Measurements from ENCODE around the gene SLC5A9.
"Not testable (repeated sequence)": the region's sequence is repeated elsewhere in the genome, so short reads cannot be mapped to it uniquely, and the experiment has no call there.

Gene SLC5A9

DNA sequence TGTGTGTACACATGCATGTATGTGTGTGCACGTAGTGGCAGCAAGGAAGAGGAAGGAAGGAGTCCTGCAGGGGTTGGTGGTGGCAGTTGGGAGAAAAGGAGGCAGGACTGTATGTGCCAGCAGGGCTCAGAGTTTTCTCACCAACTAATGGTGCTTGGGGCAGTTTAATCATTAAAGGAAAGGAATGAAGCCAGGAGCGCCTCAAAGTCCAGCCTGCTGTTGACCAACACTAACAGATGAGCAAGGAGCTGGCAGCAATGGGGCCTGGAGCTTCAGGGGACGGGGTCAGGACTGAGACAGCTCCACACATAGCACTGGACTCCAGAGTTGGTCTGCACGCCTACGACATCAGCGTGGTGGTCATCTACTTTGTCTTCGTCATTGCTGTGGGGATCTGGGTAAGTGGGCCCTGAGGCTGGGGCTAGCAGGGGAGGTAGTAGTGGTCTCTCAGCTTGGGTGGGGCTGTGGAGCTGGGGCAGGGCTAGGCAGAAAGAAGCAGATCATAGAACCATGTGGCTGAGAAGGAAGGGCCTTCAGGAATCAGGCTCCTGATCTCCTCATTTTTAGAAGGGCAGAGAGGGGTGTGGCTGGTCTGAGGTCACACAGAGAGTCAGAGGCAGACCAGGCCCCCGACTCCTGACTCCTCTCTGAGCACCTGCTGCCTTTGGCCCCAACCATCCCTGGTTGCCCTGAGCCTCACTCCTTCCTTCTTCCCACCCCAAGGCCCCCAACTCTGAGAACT is at the start of gene SLC5A9:
Gene SLC5A9, plus strand, starts transcription at position 216 of the 742 bp plus-strand sequence. Its CDS starts 21 bp downstream, at position 237.
- no peak for DNase-seq (ENCODE audit: low read depth in 2 of 2)

DNA sequence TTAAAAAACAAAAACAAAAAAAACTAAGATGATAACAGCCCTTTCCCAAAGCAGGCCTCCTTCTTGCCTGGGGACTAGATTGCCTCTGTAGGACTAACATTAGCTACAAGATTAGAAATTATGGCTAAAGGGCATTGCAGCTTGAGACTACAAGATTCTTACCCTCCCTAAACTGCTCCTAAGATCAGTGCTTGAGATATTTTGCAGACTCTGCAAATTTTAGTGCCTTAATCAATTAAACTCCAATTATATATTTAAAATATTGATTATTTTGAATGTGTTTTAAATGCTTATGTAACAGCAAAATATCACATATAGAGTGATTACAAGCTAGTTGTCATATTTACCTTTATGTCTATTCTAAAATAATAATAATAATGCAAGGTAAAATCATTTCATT is 47.4 kb upstream of the SLC5A9 start:
- DNase-seq (ENCODE audit: low read depth in 2 of 2): no peak

DNA sequence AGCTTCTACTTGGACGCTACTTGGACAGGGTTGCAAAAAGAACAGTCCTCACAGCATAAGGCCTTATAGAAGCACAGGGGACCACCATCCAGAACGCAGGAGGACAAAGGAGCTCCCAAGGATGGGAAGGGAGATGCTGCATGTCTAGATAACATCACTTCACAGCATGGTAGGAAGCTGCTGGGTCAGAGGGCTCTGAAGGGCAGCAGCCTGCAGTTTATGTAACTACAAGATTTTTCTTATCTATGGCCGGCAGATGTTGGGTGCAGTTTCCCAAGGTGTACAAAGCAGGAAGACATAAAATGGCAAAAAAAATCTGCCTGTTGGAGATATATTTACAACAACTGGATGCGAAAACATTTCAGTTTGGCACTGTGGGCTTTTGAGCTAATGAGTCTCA is 45.3 kb upstream of the SLC5A9 start:
- no peak for DNase-seq (ENCODE audit: low read depth in 2 of 2)

DNA sequence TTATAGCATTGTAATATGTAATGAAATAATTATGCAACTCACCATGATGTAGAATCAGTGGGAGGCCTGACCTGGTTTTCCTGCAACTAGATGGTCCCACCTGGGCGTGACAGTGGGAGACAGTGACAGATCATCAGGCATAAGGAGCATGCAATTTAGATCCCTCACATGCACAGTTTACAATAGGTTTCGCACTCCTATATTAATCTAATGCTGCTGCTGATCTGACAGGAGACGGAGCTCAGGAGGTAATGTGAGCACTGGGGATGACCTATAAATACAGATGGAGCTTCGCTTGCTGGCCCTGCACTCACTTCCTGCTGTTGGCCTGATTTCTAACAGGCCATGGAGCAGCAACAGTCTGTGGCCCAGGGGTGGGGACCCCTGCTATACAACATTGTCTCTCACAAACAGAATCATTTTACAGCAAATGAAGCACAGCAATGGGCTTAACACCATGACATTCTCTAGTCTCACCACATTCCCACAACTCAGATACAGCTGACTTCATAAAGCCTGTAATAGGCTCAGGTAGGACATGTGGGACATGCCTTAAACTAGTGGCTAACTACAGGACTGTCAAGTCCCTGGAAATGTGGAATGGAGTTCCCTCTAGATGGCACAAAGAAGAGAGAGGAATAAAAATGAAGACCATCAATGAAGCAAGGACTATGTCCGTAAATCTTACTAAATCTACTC is 40.7 kb upstream of the SLC5A9 start:
- DNase-seq (ENCODE audit: low read depth in 2 of 2): no peak

DNA sequence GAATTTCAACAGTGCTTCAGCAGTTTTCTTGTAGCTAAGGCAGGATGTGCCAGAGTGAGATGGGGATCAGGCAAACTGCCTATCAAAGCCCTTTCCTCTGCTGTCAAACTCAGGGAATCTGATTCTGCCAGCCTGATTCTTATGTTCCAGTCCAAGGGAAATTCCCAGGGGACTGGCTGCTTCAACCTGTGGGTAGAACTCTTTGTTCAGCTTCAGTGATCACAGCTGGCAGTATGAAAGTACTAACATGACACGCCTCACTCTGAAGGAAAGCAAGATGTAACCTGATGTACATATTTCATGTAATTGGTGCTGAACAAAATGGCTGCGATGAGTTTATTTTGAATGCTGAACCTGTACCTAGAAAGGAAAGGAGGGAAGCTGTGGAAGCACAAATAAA is 40.1 kb upstream of the SLC5A9 start:
- no peak for DNase-seq (ENCODE audit: low read depth in 2 of 2)

DNA sequence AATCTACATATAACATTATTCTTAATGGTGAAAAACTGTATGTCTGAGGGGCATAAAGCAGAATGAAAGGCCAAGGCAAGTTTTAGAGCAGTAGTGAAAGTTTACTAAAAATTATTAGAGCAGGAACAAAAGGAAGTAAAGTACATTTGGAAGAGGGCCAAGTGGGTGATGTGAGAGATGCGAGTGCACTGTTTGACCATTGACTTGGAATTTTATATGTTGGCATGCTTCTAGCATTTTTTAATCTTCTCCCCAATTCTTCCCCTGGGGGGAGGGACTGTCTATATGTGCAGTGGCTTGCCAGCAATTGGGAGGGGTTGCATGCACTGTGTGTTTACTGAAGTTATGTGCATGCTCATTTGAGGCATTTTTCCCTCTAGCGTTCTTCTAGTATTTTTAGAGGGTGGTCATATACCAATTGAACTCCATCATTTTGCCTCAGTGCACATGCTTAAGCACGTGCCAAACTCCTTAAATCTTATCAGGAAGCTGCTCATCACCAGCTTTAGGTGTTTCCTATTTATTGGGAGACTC is 36.1 kb upstream of the SLC5A9 start:
- DNase-seq (ENCODE audit: low read depth in 2 of 2): no peak

DNA sequence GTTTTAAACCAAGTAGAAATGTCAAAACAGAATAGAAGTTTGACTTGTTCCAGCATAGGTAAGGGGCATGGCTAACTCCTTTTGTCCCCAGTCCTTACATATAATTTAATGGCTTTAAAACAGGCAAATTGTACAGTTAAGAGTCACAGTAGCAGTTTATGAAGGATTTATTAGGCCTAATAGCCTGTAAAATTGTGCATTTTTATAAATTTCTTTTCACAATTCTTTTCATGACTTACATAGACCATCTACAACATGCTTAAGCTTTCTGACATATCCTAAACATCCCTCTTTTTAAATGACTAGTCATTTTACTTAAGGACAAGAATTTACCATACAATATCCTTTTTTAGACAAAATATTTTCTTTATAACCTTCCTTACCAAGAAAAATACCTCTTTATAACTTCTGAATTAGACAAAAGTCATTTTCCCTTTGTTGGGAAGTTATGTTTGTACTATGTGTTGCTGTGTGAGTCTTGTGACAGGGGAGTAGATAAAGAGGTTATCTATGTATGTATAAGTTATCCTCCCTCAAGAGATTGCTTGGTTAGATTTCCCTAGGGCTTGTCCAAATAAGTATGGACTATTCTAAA is 34.5 kb upstream of the SLC5A9 start:
- DNase-seq (ENCODE audit: low read depth in 2 of 2): no peak

DNA sequence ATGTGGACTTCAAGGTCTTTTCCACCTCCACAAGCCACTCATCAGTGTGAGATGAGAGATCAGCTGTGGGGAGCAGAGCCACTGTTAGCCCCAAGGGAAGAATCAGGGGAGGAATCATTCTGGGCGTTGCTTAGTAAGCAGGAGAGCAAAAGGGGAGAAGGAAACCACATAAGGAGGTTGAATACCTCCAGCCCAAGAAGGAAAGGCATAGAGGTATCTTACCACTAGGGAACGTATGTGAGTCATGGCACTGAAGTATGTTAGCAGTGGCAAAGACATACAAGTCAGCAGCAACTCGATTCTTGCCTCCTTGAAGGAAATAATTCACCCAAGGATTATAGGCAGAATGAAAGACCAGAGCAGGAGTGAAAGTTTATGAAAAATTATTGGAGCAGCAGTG is 31.6 kb upstream of the SLC5A9 start:
- no peak for DNase-seq (ENCODE audit: low read depth in 2 of 2)

DNA sequence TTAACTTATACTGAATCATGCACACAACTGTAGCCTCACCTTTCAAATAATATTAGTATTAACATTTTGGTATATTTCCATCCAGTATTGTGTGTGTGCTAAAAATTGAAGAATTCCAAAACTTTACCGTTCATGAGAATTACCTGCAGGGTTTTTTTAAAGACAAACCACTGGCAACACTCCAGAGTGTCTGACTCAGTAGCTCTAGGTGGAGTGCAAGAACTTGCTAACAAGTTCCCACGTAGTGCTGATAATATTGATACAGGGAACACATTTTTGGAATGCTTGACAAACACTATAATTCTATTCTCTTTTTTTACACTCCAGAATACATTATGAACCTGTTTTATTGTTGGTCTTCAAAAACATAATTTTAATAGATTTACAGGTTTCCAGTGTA is 27.7 kb upstream of the SLC5A9 start:
- no peak for DNase-seq (ENCODE audit: low read depth in 2 of 2)

DNA sequence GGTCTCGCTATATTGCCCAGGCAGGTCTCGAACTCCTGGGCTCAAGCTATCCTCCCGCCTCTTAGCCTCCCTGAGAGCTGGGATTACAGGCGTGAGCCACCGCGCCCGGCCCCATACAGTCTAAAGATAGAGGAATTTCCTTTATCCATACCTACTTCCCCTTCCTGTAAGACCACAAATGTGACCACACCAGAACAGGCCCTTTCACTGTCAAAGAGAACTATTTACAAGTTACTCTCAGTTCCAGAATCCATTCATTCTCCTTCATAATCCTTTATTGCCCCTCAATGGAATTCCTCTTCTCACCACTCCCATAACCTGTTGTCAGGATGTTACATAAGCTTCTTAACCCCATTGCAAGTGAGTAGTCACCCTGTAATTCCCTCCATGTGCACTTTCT is 26.3 kb upstream of the SLC5A9 start:
- no peak for DNase-seq (ENCODE audit: low read depth in 2 of 2)

DNA sequence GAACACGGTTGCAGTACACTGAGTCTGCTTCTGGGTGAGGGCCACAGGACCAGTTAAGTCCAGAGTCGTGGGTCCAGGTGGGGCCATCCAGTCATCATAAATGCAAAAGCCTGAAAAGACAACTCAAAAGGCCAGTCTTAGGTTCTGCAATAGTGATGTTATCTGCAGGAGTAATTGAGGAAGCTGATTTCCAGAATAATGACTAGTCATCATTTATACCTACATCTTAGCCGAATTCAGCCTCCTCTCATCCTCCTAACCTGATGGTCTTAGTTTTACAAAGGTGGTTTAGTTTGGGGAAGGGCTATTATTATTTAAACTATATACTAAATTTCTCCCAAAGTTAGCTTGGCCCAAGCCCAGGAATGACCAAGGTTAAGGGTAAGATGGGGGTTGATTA is 23.5 kb upstream of the SLC5A9 start:
- DNase-seq (ENCODE audit: low read depth in 2 of 2): no peak

DNA sequence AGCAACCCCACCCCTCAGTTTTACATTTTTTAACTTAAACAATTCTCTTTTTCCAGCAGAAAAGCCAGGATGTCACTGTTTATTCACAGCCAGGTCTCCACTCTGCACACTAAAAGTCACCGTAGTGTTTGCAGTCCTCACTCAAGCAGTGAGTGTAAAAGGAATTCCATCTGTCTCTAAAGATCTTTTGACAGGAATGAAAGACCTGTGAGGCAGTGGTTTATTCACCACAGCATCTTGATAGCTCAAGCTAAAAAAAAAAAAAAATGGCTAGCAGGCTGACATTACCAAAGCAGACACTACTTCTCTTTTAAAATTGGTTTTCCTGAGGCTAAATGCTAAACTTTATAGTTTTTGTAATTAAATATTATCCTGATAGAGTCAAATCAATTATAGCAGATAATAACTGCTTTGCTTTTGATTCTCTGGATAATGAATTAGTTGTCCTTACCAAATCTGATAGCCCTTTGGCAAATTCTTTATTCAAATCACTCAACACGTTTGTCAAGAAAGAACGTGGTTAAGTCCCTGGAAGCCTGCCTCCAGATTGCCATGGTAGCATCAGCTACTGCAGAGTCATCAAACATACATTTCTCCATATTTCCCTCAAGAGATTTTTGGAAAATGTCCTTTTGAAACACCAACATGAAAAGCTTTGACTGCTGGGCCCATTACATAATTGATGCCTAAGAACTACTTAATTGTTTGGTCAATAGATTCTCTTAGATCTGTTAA is 22.2 kb upstream of the SLC5A9 start:
- no peak for DNase-seq (ENCODE audit: low read depth in 2 of 2)

DNA sequence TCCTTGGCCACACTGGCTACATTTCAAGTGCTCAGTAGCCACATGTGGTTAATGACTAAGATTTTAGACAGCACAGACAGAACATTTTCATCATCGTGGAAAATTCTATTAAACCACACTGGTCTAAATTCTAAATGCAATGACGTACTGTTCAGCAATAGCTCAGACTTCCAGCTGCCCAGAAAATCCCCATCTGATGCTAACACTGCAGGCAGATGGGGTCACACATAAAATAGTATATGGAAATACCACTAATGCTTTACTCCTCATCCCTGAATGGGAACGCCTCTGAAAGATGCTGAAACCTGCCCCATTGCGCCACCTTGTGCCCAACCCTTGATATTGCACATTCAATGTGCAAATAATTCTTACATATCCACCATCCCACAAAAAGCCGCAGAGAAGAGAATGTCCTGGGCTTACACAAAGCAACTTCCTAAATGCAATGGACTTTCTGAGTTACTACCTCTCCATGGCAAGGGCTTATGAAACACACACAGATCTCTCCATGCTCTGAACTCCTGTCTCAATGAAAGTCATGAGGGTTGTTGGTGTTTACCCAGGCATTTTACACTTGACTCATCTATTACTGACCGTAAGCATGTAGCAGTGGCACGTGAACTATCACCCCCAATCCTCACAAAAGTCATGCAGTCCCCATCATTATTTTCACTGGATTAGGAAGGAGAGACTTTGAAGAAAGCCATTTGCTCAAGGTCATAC is 20.3 kb upstream of the SLC5A9 start:
- DNase-seq (ENCODE audit: low read depth in 2 of 2): peak; percentile 17 to 31

DNA sequence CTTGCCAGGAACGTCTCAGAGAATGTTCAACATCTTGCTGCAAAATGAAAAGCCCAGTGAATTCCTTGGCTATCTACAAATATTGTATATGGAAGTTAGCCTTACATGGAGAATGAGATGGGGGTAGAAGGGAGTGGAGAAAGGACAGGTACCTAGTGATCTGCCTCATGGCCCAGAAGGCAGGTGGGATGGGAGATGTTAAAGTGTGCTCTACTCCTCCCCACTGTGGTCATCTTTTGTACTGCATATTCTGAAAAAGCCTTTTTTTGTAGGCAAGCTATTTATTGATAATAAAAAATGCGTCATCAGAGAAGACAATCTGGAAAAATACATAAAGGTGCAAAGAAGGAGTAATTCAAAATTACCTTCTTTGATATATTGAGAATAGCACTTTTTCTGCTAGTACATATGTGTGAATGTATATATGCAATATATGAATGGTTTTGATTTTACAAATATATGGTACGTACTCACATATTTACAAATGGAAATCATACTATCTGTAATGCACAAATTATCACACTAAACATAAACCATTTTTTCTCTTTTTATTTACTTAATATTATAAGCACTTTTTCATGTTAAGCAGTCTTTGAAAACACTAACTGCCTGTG is 19.1 kb upstream of the SLC5A9 start:
- no peak for DNase-seq (ENCODE audit: low read depth in 2 of 2)

DNA sequence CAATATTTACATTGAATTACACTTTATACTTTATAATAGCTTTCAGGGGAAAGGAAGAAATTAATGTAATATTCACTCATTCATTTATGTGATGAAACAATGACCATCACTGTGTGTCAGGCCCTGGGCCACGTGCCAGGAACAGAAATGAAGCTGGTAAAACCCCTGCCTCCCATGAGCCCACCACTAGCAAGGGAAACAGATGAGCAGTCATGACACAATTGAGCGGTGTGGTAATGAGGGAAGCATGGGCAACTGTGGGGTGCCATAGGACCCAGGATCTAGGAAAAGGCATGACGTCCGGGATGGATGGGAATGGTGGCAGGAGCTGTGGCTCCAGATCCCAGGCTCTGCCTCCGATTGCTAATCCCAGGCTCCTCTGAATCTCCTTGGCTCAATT is 17.0 kb upstream of the SLC5A9 start:
- no peak for DNase-seq (ENCODE audit: low read depth in 2 of 2)

DNA sequence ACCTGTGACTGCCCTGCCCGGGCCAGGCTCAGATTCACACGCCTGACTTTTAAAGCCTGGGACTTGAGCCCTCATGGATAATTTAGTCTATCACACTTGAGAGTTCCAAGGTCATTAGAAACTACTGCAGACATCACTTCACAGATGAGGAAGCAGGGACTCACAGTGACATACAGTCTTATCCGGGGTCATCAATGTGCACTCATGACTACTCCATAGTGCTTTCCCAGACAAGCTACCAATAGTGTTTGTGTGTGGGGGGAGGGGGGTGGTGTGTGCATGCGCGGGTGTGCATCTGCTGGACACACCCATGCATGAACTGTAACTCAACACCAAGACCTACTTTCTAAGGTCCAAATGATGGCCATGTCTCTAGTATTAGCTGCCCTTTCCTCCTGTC is 16.1 kb upstream of the SLC5A9 start:
- no peak for DNase-seq (ENCODE audit: low read depth in 2 of 2)

DNA sequence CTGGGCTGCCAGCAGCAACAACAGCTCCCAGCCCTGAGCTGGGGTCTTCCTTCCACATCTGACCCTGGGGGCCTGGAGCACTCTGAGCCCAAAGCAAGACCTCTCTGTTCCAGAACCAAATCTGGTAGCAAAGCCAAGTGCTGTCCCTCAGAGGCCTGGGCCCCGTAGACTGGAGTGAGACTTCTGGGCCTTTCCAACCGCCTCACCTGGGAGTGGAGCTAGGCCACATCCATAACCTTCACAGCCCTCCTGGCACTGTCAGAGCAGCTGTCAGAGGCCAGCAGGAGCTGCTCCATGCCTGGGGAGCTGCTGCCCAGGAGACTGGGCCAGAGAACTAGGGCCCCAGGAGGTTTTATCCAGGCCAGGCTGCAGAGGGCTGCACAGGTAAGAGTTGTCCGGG is 15.4 kb upstream of the SLC5A9 start:
- DNase-seq (ENCODE audit: low read depth in 2 of 2): no peak

DNA sequence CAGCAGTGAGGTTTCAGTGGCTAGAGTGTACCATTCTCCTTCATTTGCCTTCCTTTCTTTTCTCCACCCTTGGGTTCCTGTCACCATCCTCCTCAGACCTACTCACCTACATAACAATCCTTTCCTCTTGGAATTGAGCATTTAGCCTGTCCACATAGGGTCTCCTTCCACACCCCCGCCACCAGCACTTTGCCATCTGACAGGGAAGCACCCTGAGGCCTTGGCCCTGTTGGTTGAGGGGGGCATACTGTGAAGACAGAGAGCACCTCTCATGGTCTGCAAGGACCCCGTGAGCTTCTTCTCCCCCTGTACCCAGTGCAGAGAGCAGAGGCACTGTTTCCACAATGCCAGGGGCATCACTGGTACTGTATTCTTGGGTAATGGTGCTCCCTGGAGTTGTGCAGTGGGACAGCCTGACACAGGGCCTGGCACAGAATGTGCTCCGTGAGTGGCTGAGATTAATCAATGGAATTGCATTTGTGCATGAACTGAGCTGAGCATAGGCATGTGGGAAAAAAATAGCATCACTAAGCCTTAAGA is 14.9 kb upstream of the SLC5A9 start:
- no peak for DNase-seq (ENCODE audit: low read depth in 2 of 2)

DNA sequence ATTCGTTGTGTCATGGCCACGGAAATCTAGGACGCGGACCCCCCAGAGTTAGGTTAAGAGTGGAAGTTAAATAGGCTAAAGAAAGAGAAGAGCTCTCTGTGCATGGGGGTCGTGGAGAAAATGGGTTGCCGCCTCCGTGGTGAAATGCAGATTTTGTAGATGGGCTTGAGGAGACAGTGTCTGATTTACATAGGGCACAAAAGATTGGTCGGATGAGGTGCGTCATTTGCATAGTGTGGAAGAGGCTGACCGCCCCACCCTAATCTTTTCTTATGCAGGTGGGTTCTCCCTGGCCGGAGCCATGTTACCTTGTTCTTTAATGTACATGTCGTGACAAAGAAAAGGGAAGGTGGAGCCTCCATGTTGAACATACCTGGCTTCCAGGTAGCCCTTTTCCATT is 14.3 kb upstream of the SLC5A9 start:
- no peak for DNase-seq (ENCODE audit: low read depth in 2 of 2)

DNA sequence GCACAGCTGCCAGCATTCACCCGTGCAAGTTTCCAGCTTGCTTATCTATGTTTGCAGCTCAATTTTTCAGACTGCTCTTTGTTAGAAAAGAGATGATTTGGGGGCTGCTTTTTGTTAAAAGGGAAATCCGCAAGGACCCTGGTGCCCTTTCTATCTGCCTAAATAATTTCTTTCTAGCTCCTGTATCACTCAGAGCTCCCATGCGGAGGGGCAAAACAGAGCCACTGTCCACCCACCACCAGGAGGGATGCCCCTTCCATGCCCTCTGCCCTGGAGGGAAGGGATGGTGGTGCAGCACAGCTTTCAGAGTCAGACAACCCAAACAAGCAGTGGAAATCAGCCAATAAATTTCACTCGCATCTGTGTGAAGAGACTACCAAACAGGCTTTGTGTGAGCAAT is 13.9 kb upstream of the SLC5A9 start:
- DNase-seq (ENCODE audit: low read depth in 2 of 2): no peak

DNA sequence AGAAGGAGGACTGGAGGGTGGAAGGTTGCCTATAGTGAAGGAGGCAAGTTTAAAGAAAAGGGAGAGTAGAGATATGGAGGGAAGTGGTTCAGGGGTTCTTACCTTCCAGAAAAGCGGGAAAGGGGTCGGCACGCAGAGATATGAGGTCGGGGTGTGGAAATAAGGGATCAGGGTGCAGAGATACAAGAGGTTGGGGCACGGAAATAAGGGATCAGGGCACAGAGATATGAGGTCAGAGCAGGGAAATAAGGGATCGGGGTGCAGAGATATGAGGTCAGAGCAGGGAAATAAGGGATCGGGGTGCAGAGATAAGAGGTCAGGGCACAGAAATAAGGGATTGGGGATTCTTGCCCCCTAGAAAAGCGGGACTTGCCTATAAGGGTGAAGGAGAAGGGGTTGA is 9.1 kb upstream of the SLC5A9 start:
- not testable (repeated sequence) for DNase-seq (ENCODE audit: low read depth in 2 of 2)

All from stimulated activated CD8-positive, alpha-beta memory T cell treated with anti-CD3 and anti-CD28 coated beads, Interleukin-2, amount 100 ng/mL, for 1 hour (primary cell).